DOHH2 (cell line): ENCODE measurements around the gene TMEM53.

Source experiments
- CTCF ChIP-seq: fragments of 200-600 bp; sonication (generic); IDR thresholded peaks from one replicate; pipeline ENCODE4 v1.5.1; 2014; ENCODE audit warnings: antibody characterized with exemption, mild to moderate bottlenecking, low read depth, low read length; ENCODE audit not compliant: poor library complexity, severe bottlenecking
- EZH2phosphoT487 ChIP-seq: fragments of 200-600 bp; sonication (generic); IDR thresholded peaks from 2 replicates; pipeline ENCODE4 v1.6.1; 2017; ENCODE audit warnings: borderline replicate concordance, mild to moderate bottlenecking, antibody characterized with exemption, low read length, moderate library complexity, mixed read lengths

- TF ChIP-seq CTCF (no peak), EZH2phosphoT487 (no peak)
Measured at GRCh38 chr1:44661781-44662682, 12.2 kb downstream of the TMEM53 start.
